ENCODE measurements around the gene ROMO1. TPM values are rescaled to one million over a fixed set of nuclear protein-coding genes. Genes with fewer than 3 reads are reported as not detected.

Gene ROMO1
- polyA plus RNA-seq, 2 of the 4 experiments (the other 2 are of a cell fraction) = 201 to 430 TPM

GRCh38 chr20:35714127-35714526, 14.9 kb downstream of the ROMO1 start:
- Histone ChIP-seq H3K9me3 (no peaks in the 10 kb centered on the region), H3K4me2 (no peak overlapping the region), H3K4me3 (no peak overlapping the region), H3K4me1 (peaks cover 20% of the 10 kb centered on the region; the same call in 1 of the 3 replicates), H3K27ac (no peak overlapping the region)
- ATAC-seq = no peak
- no peak for DNase-seq (ENCODE audit: low read depth in 1 of 2, low spot score in 1 of 2)
- 86% methylated on average over 4 of the region's 4 CpGs for WGBS (ENCODE audit: missing lambda C conversion rate)
- ChIA-PET POLR2A (interaction anchor here (0.7 to 1.0 kb wide), 2 partner anchors 9 to 142 kb away, joined by 3 to 13 read pairs; no protein-coding TSS in a partner anchor), CTCF (interaction anchor here (1.3 kb wide), 2 partner anchors 9 to 13 kb away, joined by 3 to 5 read pairs; no protein-coding TSS in a partner anchor)
- TF ChIP-seq RCOR1 (IDR thresholded peaks at IDR 0.05; ENCODE audit: low read depth, low read length) (no peak), CBX8 (IDR thresholded peaks at IDR 0.05) (no peak), ZFP36 (IDR thresholded peaks at IDR 0.05; ENCODE audit: borderline replicate concordance, partially characterized antibody) (no peak), HOXB5 (CRISPR knock-in tag; IDR thresholded peaks at IDR 0.05) (no peak)
- no peak for FAIRE-seq

GRCh38 chr20:35715652-35716051, 16.4 kb downstream of the ROMO1 start:
- CTCF ChIA-PET = interaction anchor here (0.5 to 1.5 kb wide), 6 partner anchors 8 to 1450 kb away, joined by 3 read pairs; no protein-coding TSS in a partner anchor
- FAIRE-seq (no peak), DNase-seq (ENCODE audit: low read depth in 1 of 2, low spot score in 1 of 2) (no peak), ATAC-seq (no peak)
- TF ChIP-seq ZNF302 (CRISPR knock-in tag; IDR thresholded peaks at IDR 0.05) (no peak), HOXB13 (CRISPR knock-in tag; IDR thresholded peaks at IDR 0.05; ENCODE audit: low read depth) (no peak), USF2 (IDR thresholded peaks at IDR 0.05) (no peak), BCL3 (IDR thresholded peaks at IDR 0.05) (no peak), NFE2L2 (conservative IDR thresholded peaks at IDR 0.05; ENCODE audit: low read length) (no peak), CTCF (IDR thresholded peaks at IDR 0.05) (no peak), JUN (IDR thresholded peaks at IDR 0.05) (no peak), RAD21 (conservative IDR thresholded peaks at IDR 0.05 in 1 of 2, IDR thresholded peaks at IDR 0.05 in 1 of 2) (no peak)
- no peak overlapping the region for H3K27ac ChIP-seq
- POLR2A ChIA-PET = interaction anchor here (2.0 kb wide), 1 partner anchor 26 kb away, joined by 7 read pairs; the partner anchor contains the start of gene RBM39
- H3K4me3 ChIP-seq = no peak overlapping the region
- WGBS (ENCODE audit: missing lambda C conversion rate) = 94% methylated on average over 2 of the region's 2 CpGs
- no peaks in the 10 kb centered on the region for H3K9me3 ChIP-seq
- no peak overlapping the region for H3K4me2 ChIP-seq
- peaks cover 12% of the 10 kb centered on the region; the same call in 1 of the 3 replicates for H3K4me1 ChIP-seq

GRCh38 chr20:35716330-35716729, 17.1 kb downstream of the ROMO1 start:
- ChIA-PET POLR2A (interaction anchor here (2.0 kb wide), 1 partner anchor 26 kb away, joined by 7 read pairs; the partner anchor contains the start of gene RBM39), CTCF (interaction anchor here (0.6 to 1.6 kb wide), 4 partner anchors 9 to 168 kb away, joined by 3 to 5 read pairs (median 4); no protein-coding TSS in a partner anchor)
- peaks cover 6% of the 10 kb centered on the region; the same call in 1 of the 3 replicates for H3K4me1 ChIP-seq
- TF ChIP-seq CTCF (IDR thresholded peaks at IDR 0.05) = no peak
- no peak for TF ChIP-seq CEBPB (IDR thresholded peaks at IDR 0.05)
- no peak for TF ChIP-seq FOXS1 (CRISPR knock-in tag; IDR thresholded peaks at IDR 0.05)
- TF ChIP-seq GATA3 (IDR thresholded peaks at IDR 0.05; ENCODE audit: borderline replicate concordance) = no peak
- no peaks in the 10 kb centered on the region for H3K9me3 ChIP-seq
- 97% methylated on average over 4 of the region's 4 CpGs for WGBS (ENCODE audit: missing lambda C conversion rate)
- no peak for ATAC-seq
- H3K4me2 ChIP-seq = no peak overlapping the region
- H3K27ac ChIP-seq = no peak overlapping the region
- no peak for FAIRE-seq
- DNase-seq (ENCODE audit: low read depth in 1 of 2, low spot score in 1 of 2) = no peak
- H3K4me3 ChIP-seq = no peak overlapping the region

Data from A549 (cell line).